NCI-H1092 (cell line): Measurements from ENCODE around the gene CGA.
A peak's percentile ranks its signal among the peaks of the same experiment; 100 is the strongest.
"Not testable (repeated sequence)": the region's sequence is repeated elsewhere in the genome, so short reads cannot be mapped to it uniquely, and the experiment has no call there.

ENCODE experiments used
- DNase-seq: peaks from one replicate; lab custom pipeline; 2025; lab: John Stamatoyannopoulos, UW

CGA gene

GRCh38 chr6:87095087-87095509 lies at the start of gene CGA:
Gene CGA, minus strand, starts transcription at chr6:87095106. Its CDS starts 6,906 bp downstream, at chr6:87088200.
- no peak for DNase-seq

- not testable (repeated sequence) for DNase-seq
These were observed 45.0 kb upstream of the CGA start for GRCh38 chr6:87139927-87140326.

- peak; percentile 9 for DNase-seq
These were observed 44.3 kb upstream of the CGA start for GRCh38 chr6:87139236-87139635.

- no peak for DNase-seq
These were observed 42.1 kb upstream of the CGA start for GRCh38 chr6:87136963-87137362.

GRCh38 chr6:87127737-87128136 lies 32.8 kb upstream of the CGA start:
- no peak for DNase-seq

GRCh38 chr6:87126501-87126900 lies 31.6 kb upstream of the CGA start:
- DNase-seq: no peak

- no peak for DNase-seq
These were observed 29.2 kb upstream of the CGA start for GRCh38 chr6:87124074-87124473.

- DNase-seq: no peak
These were observed 27.6 kb upstream of the CGA start for GRCh38 chr6:87122477-87122876.

- DNase-seq: no peak
These were observed 23.1 kb upstream of the CGA start for GRCh38 chr6:87118054-87118453.

- no peak for DNase-seq
These were observed 22.0 kb upstream of the CGA start for GRCh38 chr6:87116922-87117321.

- DNase-seq: no peak
These were observed 20.7 kb upstream of the CGA start for GRCh38 chr6:87115402-87116135.

GRCh38 chr6:87110636-87111035 lies 15.7 kb upstream of the CGA start:
- DNase-seq: no peak

GRCh38 chr6:87105823-87106222 lies 10.9 kb upstream of the CGA start:
- no peak for DNase-seq

- DNase-seq: no peak
These were observed 9.8 kb upstream of the CGA start for GRCh38 chr6:87104667-87105066.

GRCh38 chr6:87103977-87104601 lies 9.2 kb upstream of the CGA start:
- no peak for DNase-seq

GRCh38 chr6:87102151-87102621 lies 7.3 kb upstream of the CGA start:
- no peak for DNase-seq

- DNase-seq: no peak
These were observed 6.2 kb upstream of the CGA start for GRCh38 chr6:87101067-87101466.

GRCh38 chr6:87100216-87100615 lies 5.3 kb upstream of the CGA start:
- DNase-seq: no peak

GRCh38 chr6:87099472-87099871 lies 4.6 kb upstream of the CGA start:
- no peak for DNase-seq

- DNase-seq: no peak
These were observed 330 bp downstream of the CGA start for GRCh38 chr6:87094576-87094975.

GRCh38 chr6:87093651-87094050 lies 1.3 kb downstream of the CGA start:
- no peak for DNase-seq

GRCh38 chr6:87093199-87093598 lies 1.7 kb downstream of the CGA start:
- no peak for DNase-seq

- DNase-seq: no peak
These were observed 2.5 kb downstream of the CGA start for GRCh38 chr6:87092435-87092834.

- no peak for DNase-seq
These were observed 5.8 kb downstream of the CGA start for GRCh38 chr6:87089135-87089534.
